Measurements from ENCODE around the gene IFNGR1. TPM values are rescaled to one million over a fixed set of nuclear protein-coding genes. Genes with fewer than 3 reads are reported as not detected.

IFNGR1 gene
- total RNA-seq, 4 donors from 2014 or later: 77.8 to 91.5 (median 84.3) TPM

- no peak overlapping the region for H3K27ac ChIP-seq
- no peak for DNase-seq (ENCODE audit: low spot score in 2 of 2)
- no peaks in the 10 kb centered on the region for H3K36me3 ChIP-seq
- peaks cover 57% of the 10 kb centered on the region for H3K4me1 ChIP-seq
- H3K27me3 ChIP-seq: no peaks in the 10 kb centered on the region
- no peaks in the 10 kb centered on the region for H3K9me3 ChIP-seq
- no peak overlapping the region for H3K4me3 ChIP-seq
- no peak for TF ChIP-seq EP300 (IDR thresholded peaks at IDR 0.05)
- no peak for TF ChIP-seq POLR2AphosphoS5 (IDR thresholded peaks at IDR 0.05)
- TF ChIP-seq CTCF (IDR thresholded peaks at IDR 0.05): no peak
- TF ChIP-seq POLR2A (IDR thresholded peaks at IDR 0.05): no peak
Measured at GRCh38 chr6:137159912-137160311, 59.3 kb downstream of the IFNGR1 start.

GRCh38 chr6:137157601-137158000 lies 61.6 kb downstream of the IFNGR1 start:
- no peak overlapping the region for H3K4me3 ChIP-seq
- H3K4me1 ChIP-seq: peaks cover 48% of the 10 kb centered on the region
- no peak for DNase-seq (ENCODE audit: low spot score in 2 of 2)
- TF ChIP-seq CTCF (IDR thresholded peaks at IDR 0.05) (no peak), EP300 (IDR thresholded peaks at IDR 0.05) (no peak), POLR2A (IDR thresholded peaks at IDR 0.05) (no peak), POLR2AphosphoS5 (IDR thresholded peaks at IDR 0.05) (no peak)
- H3K27ac ChIP-seq: peak overlapping the region; percentile 71
- 18% methylated on average over 4 of the region's 4 CpGs for WGBS
- H3K27me3 ChIP-seq: no peaks in the 10 kb centered on the region
- H3K9me3 ChIP-seq: no peaks in the 10 kb centered on the region
- no peaks in the 10 kb centered on the region for H3K36me3 ChIP-seq

GRCh38 chr6:137156650-137157049 lies 62.5 kb downstream of the IFNGR1 start:
- no peak overlapping the region for H3K4me3 ChIP-seq
- no peaks in the 10 kb centered on the region for H3K36me3 ChIP-seq
- no peak for DNase-seq (ENCODE audit: low spot score in 2 of 2)
- H3K27ac ChIP-seq: no peak overlapping the region
- H3K4me1 ChIP-seq: peaks cover 41% of the 10 kb centered on the region
- H3K9me3 ChIP-seq: no peaks in the 10 kb centered on the region
- TF ChIP-seq EP300 (IDR thresholded peaks at IDR 0.05): no peak
- no peak for TF ChIP-seq CTCF (IDR thresholded peaks at IDR 0.05)
- TF ChIP-seq POLR2A (IDR thresholded peaks at IDR 0.05): no peak
- no peak for TF ChIP-seq POLR2AphosphoS5 (IDR thresholded peaks at IDR 0.05)
- 42% methylated on average over 1 of the region's 1 CpG for WGBS
- H3K27me3 ChIP-seq: no peaks in the 10 kb centered on the region

GRCh38 chr6:137155830-137156229 lies 63.4 kb downstream of the IFNGR1 start:
- Histone ChIP-seq H3K4me1 (peaks cover 35% of the 10 kb centered on the region), H3K4me3 (no peak overlapping the region), H3K36me3 (no peaks in the 10 kb centered on the region), H3K9me3 (no peaks in the 10 kb centered on the region), H3K27me3 (no peaks in the 10 kb centered on the region), H3K27ac (no peak overlapping the region)
- WGBS: 60% methylated on average over 2 of the region's 2 CpGs
- TF ChIP-seq EP300 (IDR thresholded peaks at IDR 0.05) (no peak), POLR2AphosphoS5 (IDR thresholded peaks at IDR 0.05) (no peak), CTCF (IDR thresholded peaks at IDR 0.05) (no peak), POLR2A (IDR thresholded peaks at IDR 0.05) (no peak)
- no peak for DNase-seq (ENCODE audit: low spot score in 2 of 2)

GRCh38 chr6:137150072-137150471 lies 69.1 kb downstream of the IFNGR1 start:
- TF ChIP-seq POLR2AphosphoS5 (IDR thresholded peaks at IDR 0.05) (no peak), POLR2A (IDR thresholded peaks at IDR 0.05) (no peak), CTCF (IDR thresholded peaks at IDR 0.05) (no peak), EP300 (IDR thresholded peaks at IDR 0.05) (no peak)
- 71% methylated on average over 3 of the region's 3 CpGs for WGBS
- no peaks in the 10 kb centered on the region for H3K36me3 ChIP-seq
- H3K4me3 ChIP-seq: no peak overlapping the region
- peaks cover 3% of the 10 kb centered on the region for H3K4me1 ChIP-seq
- DNase-seq (ENCODE audit: low spot score in 2 of 2): no peak
- H3K9me3 ChIP-seq: no peaks in the 10 kb centered on the region
- H3K27me3 ChIP-seq: no peaks in the 10 kb centered on the region
- H3K27ac ChIP-seq: no peak overlapping the region
